Measurements from ENCODE around the gene FSCN2. TPM values are rescaled to one million over a fixed set of nuclear protein-coding genes. Genes with fewer than 3 reads are reported as not detected.
"Not testable (repeated sequence)": the region's sequence is repeated elsewhere in the genome, so short reads cannot be mapped to it uniquely, and the experiment has no call there.

Gene FSCN2
- polyA plus RNA-seq, 1 donor, result 1.5 TPM

DNA sequence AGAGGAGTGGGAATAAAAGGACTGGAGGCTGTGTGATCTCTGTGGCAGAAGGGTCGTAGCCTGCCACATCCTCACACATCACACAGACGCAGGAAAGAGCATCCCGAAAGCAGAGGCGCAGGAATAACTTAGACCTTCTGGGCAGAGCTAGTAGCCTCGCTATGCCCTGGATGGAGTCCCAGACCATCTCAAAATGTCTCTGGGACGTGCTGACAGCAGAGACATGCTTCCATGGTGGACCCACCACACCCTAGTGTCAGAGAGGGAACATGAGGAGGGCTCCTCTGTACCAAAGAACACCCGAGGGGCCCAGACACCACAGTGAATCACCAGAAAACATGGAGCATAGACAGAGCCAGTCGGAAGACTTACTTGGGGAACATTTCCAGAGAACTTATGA, 53.6 kb downstream of the FSCN2 start:
- DNase-seq, result no peak
- Histone ChIP-seq H3K36me3 (ENCODE audit: control insufficient read depth, insufficient read depth, low read length) (peaks cover 80% of the 10 kb centered on the region), H3K4me1 (ENCODE audit: control insufficient read depth, insufficient read depth, low read length) (no peaks in the 10 kb centered on the region), H3K27ac (ENCODE audit: low read length) (no peak overlapping the region), H3K9me3 (ENCODE audit: control insufficient read depth, low read depth, low read length) (no peaks in the 10 kb centered on the region), H3K27me3 (ENCODE audit: control insufficient read depth, insufficient read depth, low read length) (no peaks in the 10 kb centered on the region), H3K4me3 (ENCODE audit: low read length) (no peak overlapping the region)
- no CpG with 5 or more reads among the region's 8 CpGs for WGBS (ENCODE audit: insufficient coverage, low lambda C conversion rate)

- Histone ChIP-seq H3K36me3 (ENCODE audit: control insufficient read depth, insufficient read depth, low read length) (peaks cover 82% of the 10 kb centered on the region), H3K27ac (ENCODE audit: low read length) (no peak overlapping the region), H3K9me3 (ENCODE audit: control insufficient read depth, low read depth, low read length) (no peaks in the 10 kb centered on the region), H3K4me1 (ENCODE audit: control insufficient read depth, insufficient read depth, low read length) (no peaks in the 10 kb centered on the region), H3K4me3 (ENCODE audit: low read length) (no peak overlapping the region), H3K27me3 (ENCODE audit: control insufficient read depth, insufficient read depth, low read length) (no peaks in the 10 kb centered on the region)
- DNase-seq, result no peak
- no CpG with 5 or more reads among the region's 5 CpGs for WGBS (ENCODE audit: insufficient coverage, low lambda C conversion rate)
These were observed 54.2 kb downstream of the FSCN2 start for GRCh38 chr17:81582341-81582740.

DNA sequence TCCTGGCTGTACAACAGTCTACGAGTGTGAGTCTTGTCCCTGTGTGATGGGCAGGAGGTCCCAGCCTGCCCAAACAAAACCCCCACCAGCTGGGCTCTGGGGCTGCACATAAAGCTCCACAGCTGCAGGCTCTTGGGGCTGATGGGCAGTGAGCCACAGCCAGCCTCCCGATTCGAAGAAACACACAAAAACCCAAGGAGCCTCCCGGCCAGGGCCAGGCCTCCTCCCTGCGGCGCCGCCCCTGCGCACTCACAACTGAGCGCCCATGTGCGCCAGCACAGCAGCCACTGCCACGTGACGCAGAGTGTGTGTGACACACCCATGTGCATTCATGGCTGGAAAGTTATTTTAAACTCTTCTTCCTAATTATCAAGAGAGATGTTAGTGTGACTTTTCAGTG, 54.6 kb downstream of the FSCN2 start:
- WGBS (ENCODE audit: insufficient coverage, low lambda C conversion rate), result no CpG with 5 or more reads among the region's 12 CpGs
- DNase-seq, result no peak
- H3K27me3 ChIP-seq (ENCODE audit: control insufficient read depth, insufficient read depth, low read length), result no peaks in the 10 kb centered on the region
- H3K36me3 ChIP-seq (ENCODE audit: control insufficient read depth, insufficient read depth, low read length), result peaks cover 79% of the 10 kb centered on the region
- H3K9me3 ChIP-seq (ENCODE audit: control insufficient read depth, low read depth, low read length), result no peaks in the 10 kb centered on the region
- H3K4me3 ChIP-seq (ENCODE audit: low read length), result no peak overlapping the region
- no peaks in the 10 kb centered on the region for H3K4me1 ChIP-seq (ENCODE audit: control insufficient read depth, insufficient read depth, low read length)
- H3K27ac ChIP-seq (ENCODE audit: low read length), result no peak overlapping the region

- no peaks in the 10 kb centered on the region for H3K27me3 ChIP-seq (ENCODE audit: control insufficient read depth, insufficient read depth, low read length)
- WGBS (ENCODE audit: insufficient coverage, low lambda C conversion rate), result 92% methylated on average over 2 of the region's 6 CpGs
- H3K27ac ChIP-seq (ENCODE audit: low read length), result no peak overlapping the region
- no peak for DNase-seq
- peaks cover 80% of the 10 kb centered on the region for H3K36me3 ChIP-seq (ENCODE audit: control insufficient read depth, insufficient read depth, low read length)
- H3K9me3 ChIP-seq (ENCODE audit: control insufficient read depth, low read depth, low read length), result no peaks in the 10 kb centered on the region
- no peak overlapping the region for H3K4me3 ChIP-seq (ENCODE audit: low read length)
- no peaks in the 10 kb centered on the region for H3K4me1 ChIP-seq (ENCODE audit: control insufficient read depth, insufficient read depth, low read length)
These were observed 55.6 kb downstream of the FSCN2 start for GRCh38 chr17:81583589-81584342.

DNA sequence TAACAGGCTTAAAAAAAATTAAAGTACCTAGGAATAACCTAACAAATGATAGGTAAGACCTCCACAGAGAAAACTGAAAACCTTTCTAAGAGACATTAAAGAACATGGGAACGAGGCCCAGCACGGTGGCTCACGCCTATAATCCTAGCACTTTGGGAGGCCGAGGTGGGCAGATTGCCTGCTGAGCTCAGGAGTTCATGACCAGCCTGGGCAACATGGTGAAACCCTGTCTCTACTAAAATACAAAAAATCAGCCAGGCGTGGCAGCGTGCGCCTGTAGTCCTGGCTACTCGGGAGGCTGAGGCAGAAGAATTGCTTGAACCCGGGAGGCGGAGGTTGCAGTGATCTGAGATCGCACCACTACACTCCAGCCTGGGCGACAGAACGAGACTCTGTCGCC, 56.6 kb downstream of the FSCN2 start:
- H3K9me3 ChIP-seq (ENCODE audit: control insufficient read depth, low read depth, low read length); H3K4me3 ChIP-seq (ENCODE audit: low read length); H3K4me1 ChIP-seq (ENCODE audit: control insufficient read depth, insufficient read depth, low read length); DNase-seq; H3K27ac ChIP-seq (ENCODE audit: low read length); H3K27me3 ChIP-seq (ENCODE audit: control insufficient read depth, insufficient read depth, low read length): not testable (repeated sequence)
- H3K36me3 ChIP-seq (ENCODE audit: control insufficient read depth, insufficient read depth, low read length), result peaks cover 80% of the 10 kb centered on the region
- no CpG with 5 or more reads among the region's 14 CpGs for WGBS (ENCODE audit: insufficient coverage, low lambda C conversion rate)

DNA sequence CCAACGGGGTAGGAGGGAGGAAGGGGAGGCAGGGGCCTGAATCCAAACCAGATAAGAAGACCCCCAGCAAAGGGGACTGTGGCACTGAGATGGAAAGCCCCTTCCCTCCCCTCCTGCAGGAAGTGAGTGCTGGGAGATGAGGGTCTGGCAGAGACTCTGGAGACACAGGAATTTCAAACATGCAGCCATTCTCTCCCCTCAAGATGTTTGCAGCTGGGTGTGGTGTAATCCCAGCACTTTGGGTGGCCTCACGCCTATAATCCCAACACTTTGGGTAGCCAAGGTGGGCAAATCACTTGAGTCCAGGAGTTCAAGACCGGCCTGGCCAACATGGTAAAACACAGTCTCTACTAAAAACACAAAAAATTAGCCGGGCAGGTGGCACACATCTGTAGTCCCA, 57.9 kb downstream of the FSCN2 start:
- Histone ChIP-seq H3K4me3 (ENCODE audit: low read length) (no peak overlapping the region), H3K4me1 (ENCODE audit: control insufficient read depth, insufficient read depth, low read length) (no peaks in the 10 kb centered on the region), H3K27me3 (ENCODE audit: control insufficient read depth, insufficient read depth, low read length) (no peaks in the 10 kb centered on the region), H3K27ac (ENCODE audit: low read length) (no peak overlapping the region), H3K36me3 (ENCODE audit: control insufficient read depth, insufficient read depth, low read length) (peaks cover 82% of the 10 kb centered on the region), H3K9me3 (ENCODE audit: control insufficient read depth, low read depth, low read length) (no peaks in the 10 kb centered on the region)
- no peak for DNase-seq
- WGBS (ENCODE audit: insufficient coverage, low lambda C conversion rate), result no CpG with 5 or more reads among the region's 4 CpGs

Other genes with a start within 250 kb of the FSCN2 start
- gene SLC38A10, start 233.1 kb upstream of the FSCN2 start, polyA plus RNA-seq, result 86.5 TPM
- gene BAHCC1, start 132.9 kb upstream of the FSCN2 start, polyA plus RNA-seq, result 21.9 TPM
- gene ACTG1, start 15.6 kb upstream of the FSCN2 start, polyA plus RNA-seq, result 2,245 TPM
- 26.9 TPM for gene FAAP100, start 24.0 kb downstream of the FSCN2 start, polyA plus RNA-seq
- 47.8 TPM for gene NPLOC4, start 108.7 kb downstream of the FSCN2 start, polyA plus RNA-seq
- 1.2 TPM for gene TSPAN10, start 108.8 kb downstream of the FSCN2 start, polyA plus RNA-seq
- gene PDE6G, start 128.2 kb downstream of the FSCN2 start, polyA plus RNA-seq, result 2.6 TPM
- 20.9 TPM for gene OXLD1, start 138.2 kb downstream of the FSCN2 start, polyA plus RNA-seq
- 19.5 TPM for gene CCDC137, start 138.4 kb downstream of the FSCN2 start, polyA plus RNA-seq
- gene ARL16, start 155.4 kb downstream of the FSCN2 start, polyA plus RNA-seq, result 44.8 TPM
- 84.8 TPM for gene HGS, start 155.6 kb downstream of the FSCN2 start, polyA plus RNA-seq
- 52.4 TPM for gene MRPL12, start 175.0 kb downstream of the FSCN2 start, polyA plus RNA-seq
- gene SLC25A10, start 183.9 kb downstream of the FSCN2 start, polyA plus RNA-seq, result 42.2 TPM

Measured in large intestine (tissue), 3 donors.